HG02759 (cell line): Measurements from ENCODE around the gene CASKIN1.

ENCODE experiments used
- ATAC-seq: cut with Tn5 transposase; IDR thresholded peaks from one replicate; pipeline ENCODE4 v1.9.1; 2021; ENCODE audit warnings: mild to moderate bottlenecking, moderate library complexity; ENCODE audit not compliant: unreplicated experiment

Gene CASKIN1

DNA sequence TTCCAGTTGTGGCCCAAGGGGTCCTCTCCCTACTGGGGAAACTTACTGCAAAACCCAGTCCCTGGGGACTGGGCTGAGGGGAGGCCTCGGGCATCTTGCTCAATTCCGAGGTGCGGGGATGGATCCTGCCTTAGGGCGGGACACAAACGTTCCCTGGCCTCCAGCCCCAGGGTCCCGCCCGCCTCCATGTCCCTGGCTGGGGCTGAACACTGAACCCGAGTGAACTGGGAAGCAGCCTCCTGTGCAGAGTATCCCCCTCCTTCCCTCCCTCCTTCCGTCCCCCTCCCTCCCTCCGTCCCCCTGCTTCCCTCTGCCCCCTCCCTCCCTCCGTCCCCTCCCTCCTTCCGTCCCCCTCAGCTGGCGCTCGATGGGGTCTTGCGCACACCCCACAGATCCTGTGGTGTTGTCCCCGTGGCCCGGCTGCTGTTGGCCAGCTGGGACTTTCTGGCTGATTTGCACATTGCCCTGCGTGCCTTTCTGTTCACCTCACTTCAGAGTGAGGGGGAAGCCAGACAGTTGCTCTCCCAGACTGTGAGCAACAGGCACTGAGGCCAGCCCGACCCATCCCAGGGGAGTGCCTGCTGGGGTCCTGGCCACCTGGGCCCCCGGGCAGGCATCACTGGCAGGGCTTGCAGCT lies 35.4 kb downstream of the CASKIN1 start:
- no peak for ATAC-seq

DNA sequence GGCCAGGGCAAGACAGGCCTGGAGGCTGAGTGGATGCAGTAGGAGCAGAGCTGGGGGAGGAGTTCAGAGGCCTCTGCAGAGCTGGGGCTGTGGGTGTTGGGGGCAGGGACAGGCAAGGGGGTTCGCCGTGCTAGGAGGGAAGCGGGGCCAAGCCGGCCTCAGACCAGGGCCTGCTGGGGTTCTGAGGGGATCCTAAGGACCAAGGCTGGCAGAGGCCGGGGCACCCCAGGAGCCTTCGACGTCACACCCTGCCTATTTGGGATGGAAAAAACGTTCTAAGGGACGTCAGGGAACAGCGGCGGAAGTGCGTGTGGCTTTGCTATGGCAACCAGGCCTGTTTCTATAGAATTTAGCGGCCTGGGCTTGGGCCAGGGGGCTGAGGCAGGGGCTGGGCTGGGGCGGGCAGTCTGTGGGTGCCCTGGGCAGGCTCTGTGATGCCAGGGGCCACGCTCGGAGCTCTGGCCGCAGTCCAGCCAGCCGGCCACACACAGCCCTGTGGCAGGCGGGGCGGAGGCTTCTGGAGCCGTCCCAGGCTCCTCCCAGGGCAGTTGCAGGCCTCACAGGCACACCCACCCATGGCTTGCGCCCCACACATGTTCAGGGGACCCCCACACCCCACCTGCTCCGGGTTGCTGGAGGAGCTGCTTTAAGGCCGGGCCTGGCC lies 37.1 kb downstream of the CASKIN1 start:
- ATAC-seq, result no peak

DNA sequence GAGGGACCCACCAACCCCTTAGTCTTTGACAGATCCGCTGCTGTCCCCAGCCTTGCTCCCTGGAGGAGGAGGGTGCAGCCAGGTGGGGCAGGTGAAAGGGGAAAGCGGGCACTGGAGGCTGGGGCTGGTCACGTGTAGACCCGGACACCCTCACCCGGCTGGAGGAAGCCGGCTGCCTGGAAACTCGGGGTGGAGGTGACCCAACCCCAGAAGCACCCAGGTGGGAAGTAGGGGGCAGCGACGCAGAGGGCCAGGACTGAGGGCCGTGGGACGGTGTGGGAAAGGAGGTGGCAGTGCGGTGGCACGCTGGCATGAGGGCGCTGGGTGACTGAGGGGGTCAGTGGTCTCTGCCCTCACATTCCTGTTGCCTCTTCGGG lies 38.2 kb downstream of the CASKIN1 start:
- ATAC-seq, result no peak

DNA sequence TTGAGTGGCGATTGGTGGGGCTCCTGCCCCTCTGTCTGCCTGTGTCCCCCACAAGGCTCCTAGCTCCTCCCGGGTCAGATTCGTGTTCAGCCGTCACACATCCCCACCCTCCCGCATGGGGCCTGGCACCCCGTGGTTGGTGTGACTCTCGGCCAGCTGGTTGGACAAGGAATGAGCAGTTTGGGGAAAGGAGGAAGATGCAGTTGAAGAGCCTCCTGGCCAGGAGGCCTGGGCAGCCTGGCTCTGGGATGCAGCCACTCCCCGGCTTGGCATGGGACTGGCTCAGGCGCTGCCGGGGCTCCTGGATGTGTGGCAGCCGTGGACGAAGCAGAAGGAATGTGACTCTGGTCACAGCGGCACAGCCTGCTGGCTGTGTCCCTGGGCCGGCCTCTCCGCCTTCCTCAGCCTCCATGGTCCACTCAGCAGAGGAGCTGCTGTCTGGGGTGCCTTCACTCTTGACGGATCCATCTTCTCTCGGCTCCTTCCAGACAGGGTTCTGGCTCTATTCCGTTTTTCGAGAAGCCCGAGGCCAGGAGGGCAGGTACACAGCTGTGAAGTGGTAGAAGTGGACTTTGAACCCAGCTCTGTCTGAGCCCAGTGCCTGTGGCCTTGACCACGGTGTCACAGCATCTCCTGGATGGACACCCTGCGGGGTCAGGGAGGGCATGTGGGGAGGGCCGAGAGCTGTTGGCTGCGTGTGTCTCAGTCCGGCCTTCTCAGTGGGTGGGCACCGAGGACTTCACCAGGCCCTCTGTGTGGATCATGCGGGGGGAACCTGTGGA lies 38.7 kb downstream of the CASKIN1 start:
- ATAC-seq, result no peak

DNA sequence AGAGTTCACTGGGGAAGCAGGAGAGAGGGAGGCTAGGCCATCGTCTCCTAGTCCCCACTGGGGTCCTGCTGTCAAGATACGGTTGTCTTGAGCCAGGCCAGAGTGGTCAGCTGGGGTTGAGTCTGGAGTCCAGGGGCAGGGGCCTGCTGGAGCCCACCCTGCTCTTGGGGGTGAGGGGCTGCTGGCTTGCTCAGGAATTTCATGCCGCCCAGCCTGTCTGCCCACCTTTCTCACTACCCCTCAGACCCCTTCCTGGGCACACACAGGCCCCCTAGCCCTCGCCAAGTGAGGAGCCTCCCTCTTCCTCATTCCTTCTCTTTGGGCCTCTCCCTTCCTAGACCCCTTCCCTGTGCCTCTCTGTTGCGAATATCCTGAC lies 39.6 kb downstream of the CASKIN1 start:
- no peak for ATAC-seq

DNA sequence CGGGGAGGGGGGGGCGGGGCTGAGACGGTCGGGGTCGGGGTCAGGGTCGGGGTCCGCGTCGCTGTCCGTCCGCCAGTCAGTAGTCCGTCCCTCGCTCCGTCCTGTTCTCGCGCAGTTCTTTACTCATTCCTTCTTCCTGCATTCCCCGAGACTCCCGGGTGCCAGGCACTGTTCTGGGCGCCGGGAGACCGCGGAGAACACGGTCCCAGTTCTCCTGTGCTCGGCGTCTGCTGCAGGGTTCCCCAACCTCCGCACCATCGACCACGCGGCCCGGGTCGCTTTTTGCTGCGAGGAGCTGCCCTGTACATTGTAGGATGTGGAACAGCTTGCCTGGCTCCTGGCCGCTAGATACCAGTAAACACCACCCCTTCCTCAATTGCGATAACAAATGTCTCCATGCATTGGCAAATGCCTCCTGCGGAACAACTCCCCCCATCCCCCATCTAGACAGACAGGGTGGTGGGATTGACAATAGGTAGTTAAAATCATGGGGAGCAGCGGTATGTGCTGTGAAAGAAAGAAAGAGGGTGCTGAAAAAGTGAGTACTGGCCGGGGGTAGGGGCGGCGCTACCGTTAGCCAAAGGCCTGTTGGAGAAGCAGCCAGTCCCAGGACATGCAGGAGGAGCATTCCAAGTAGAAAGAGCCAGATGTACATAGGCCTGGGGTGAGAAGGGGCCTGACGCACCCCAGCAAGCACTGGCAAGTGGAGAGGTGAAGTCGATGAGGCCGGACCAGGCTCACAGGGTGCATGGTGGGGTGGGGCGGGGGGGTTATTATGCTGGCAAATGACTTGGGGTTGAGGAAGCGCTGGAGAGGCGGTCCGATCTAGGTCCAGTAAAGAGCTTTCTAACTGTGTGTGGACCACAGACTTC lies 40.2 kb downstream of the CASKIN1 start:
- no peak for ATAC-seq

DNA sequence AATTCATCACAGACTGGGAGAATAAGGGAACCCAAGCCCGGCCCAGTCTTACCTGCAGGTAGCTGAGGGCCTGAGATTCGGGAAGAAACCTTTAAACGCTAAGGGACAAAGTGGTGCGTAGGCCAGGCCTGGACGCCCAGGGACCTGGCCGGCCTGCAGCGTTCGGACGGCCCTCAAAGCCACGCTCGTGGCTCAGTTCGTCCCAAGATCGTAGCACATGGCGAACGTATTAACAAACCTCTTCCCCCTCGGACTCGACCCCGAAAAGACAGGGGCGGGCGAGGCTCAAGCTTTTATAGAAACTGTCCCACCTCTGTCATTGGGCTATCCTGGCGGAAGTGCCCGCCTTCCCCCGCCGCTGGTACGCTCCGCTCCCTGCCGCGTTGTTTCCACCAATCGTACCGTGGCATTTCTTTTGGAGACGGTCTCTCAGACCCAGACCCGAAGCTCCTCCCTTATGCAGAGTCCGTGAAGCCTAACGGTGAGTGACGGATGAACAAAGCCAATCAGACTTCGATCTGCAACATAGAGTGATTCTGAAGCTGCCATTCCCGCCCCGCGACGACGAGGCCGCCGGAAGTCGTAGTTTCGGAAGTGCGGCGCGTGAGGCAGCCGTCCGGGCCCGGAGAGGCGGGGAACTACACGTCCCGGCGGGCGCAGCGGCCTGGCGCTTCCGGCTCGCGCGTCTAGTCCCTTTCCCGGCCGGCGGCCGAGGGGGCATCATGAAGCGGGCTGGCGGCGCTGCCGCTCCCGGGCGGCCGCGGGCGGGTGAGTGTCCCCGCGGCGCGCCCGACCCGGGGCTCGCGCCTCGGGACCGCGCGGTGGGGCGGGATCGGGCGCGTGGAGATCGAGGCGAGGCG lies 41.1 kb downstream of the CASKIN1 start, which contains the start of gene TRAF7:
Gene TRAF7, plus strand, starts transcription at position 692 of the 860 bp plus-strand sequence. CDS start 8,139 bp downstream, outside the sequence.
- ATAC-seq, result peak; percentile 85

DNA sequence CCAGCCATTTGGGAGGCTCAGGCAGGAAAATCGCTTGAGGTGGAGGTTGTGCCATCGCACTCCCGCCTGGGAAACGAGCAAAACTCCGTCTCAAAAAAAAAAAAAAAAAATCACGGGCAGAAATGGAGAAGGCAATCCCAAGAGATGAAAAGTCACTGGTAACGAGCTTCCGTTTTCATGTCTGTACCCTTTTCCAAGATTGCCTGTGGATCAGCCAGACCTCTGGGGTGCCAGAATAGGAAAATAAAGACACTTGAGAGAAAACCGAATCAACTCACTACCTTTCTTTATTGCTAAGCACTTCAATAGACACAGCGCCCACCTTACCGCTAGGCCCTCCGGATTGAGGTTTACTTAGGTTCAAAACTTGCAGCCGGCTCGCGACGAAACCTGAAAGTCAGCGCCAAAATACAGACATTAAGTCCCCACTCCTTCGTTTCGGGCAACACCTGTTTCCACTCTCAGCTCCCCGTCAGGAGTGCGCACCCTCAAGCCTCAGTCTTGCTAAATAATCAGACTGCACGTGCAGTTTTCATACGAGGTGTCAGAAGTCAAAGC lies 41.8 kb downstream of the CASKIN1 start:
- ATAC-seq, result no peak

DNA sequence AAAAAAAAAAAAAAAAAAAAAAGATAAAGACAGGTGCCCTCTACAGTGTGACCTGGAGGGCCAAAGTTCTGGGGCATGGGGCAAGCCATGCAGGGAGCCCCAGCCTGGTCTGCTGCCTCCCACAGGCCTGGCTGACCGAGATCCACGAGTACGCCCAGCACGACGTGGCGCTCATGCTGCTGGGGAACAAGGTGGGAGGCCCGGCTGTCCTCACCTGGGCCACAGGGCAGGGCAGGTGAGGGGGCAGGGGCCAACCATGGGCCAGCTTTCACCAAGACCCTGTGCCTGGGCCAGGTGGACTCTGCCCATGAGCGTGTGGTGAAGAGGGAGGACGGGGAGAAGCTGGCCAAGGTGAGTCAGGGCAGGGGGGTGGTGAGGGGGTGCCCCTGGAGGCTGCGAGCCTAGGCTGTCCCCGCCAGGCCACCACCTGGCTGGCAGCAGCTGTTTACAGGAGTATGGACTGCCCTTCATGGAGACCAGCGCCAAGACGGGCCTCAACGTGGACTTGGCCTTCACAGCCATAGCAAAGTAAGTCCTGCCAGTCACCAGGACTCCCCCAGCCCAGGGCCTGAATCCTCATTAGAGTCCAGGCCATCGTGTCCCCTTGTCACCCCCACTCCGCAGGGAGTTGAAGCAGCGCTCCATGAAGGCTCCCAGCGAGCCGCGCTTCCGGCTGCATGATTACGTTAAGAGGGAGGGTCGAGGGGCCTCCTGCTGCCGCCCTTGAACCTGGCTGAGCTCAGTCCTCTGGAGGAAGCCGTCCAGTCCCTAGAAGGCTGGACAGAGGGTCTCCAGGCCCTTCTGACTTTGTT lies 43.5 kb downstream of the CASKIN1 start:
- ATAC-seq, result no peak

DNA sequence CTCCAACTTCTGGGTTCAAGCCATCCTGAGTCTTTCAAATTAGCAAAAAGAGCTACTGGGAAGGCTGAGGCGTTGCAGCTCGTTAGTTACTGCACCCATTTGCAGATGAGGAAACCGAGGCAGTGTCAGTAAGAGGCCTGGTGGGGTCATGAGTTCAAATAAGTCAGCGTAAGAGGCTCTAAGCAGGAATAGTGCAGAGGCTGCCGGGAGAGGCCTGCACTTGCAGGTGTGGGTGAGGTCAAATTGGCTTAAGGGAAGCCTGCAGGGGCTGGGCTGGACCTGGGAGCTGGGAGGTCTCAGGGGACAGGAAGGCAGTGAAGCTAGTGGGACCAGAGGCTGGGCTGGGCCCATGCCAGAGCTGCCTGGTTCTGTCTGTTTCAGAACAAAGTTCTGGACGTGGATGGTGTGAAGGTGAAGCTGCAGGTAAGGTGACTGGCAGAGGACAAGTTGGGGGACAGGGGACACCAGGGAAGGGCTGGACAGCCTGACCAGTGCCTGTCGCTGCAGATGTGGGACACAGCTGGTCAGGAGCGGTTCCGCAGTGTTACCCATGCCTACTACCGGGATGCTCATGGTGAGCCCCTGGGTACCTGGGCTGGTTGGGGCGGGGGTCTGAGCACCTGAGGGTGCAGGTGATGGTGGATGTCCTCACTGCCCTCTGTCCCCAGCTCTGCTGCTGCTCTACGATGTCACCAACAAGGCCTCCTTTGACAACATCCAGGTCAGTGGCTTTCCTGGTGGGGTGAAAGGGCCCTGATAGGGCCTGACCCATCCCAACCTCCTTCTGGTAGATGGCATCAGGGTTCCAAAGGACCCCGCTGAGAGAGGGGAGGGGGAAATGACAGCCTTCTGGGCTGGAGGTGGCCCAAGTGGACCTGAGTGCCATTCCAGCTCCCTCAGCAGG lies 45.0 kb downstream of the CASKIN1 start:
- ATAC-seq, result no peak

DNA sequence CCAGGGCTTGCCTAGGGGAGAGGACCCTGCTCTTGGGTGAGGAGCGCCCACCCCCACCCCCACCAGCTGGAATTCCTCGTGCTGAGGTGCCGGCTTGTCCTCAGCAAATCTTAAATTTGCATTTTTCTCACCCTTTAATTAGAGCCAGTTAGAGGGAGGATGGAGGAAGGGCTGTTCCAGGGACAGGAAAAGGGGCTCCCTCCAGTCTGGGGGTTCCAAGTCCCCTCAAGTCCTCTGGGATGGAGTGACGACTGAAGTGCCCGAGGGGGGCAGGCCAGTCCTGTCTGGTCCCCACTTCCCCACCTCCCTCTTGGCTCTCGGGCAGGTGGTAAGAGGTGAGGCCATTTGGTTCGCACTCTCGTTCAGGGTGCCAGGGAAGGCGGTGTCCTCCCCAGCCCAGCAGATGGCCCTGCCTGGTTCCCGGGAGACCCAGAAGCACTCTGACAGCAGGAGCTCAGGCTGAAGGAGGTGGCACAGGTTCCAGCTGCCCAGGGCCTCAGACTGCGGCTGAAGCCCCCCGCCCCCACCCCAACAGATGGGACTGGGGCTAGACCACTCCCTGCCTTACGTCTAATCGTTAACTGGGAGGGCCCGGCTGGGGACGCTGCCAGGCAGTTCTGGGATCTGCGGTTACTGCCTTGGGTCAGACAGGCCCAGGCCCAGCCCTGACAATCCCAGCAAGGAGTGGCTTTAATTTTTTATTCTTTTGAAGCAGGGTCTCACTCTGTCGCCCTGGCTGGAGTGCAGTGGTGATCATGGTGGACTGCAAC lies 45.8 kb downstream of the CASKIN1 start:
- ATAC-seq, result no peak

DNA sequence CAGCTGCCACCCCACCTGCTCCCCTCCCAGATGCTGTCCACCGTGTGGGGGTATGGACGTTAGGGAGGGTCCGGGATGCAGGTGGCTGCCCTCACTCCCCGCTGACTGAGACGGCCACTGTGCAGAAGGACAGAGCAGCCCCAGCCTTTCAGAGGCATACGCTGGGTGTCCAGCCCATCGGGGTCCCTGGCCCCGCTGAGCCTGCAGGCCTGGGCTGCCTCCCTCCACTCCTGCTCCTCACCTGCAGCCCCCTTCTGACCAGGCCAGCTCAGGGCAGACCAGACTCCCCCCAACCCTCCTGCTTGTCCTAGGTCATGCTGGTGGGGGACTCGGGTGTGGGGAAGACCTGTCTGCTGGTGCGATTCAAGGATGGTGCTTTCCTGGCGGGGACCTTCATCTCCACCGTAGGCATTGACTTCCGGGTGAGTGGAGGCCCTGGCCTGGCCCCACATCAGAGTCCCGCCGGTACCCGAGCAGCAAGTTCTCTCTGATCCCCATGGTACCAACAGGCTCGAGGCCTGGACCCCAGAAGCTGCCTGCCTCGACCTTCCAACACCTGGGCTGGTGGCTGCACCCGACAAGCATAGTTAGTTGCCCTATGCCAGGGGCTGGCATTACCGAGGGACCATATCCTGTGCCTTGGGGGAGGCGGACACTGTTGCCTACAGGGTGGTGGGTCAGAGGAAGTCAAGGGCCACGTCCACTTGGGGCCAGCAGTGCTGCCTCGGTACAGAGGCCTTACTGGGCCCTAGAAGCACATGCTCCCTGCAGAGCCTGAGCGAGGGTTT lies 46.6 kb downstream of the CASKIN1 start:
- ATAC-seq, result no peak

DNA sequence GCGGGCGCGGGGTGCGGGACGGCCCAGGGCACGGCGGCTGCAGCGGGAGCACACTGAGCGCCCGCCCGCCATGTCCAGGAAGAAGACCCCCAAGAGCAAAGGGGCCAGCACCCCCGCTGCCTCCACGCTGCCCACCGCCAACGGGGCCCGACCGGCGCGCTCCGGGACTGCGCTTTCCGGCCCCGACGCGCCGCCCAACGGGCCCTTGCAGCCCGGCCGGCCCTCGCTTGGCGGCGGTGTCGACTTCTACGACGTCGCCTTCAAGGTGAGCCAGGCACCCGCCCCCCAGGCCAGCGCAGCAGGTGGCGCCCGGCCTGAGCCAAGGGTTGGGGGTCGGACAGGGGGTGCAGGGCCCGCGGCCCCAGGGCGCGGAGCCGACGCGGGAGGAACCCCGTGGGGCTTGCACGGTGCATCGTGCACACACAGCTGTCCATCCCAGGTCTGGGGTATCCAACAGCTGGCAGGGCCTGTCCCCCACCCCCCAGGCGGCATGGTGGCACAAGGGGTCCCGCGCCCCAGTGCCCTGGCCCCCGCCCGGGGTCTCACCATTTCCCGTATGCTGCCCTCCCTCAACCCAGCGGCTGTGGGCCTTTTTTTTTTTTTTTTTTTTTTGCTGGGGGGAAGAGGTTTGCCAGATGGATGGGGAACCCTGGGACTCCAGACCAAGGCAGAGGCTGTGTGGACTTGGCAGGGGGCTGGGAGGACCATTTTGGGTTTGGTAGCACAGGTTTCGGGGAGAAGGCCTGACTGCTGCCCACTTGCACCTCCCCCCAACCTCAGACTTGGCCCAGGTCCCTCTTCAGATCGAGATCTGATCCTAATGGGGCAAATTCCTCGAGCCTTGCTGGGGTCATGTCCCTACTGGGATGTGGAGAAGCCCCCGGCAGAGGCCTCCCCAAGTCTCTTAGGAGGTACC lies 47.4 kb downstream of the CASKIN1 start:
- ATAC-seq, result no peak

DNA sequence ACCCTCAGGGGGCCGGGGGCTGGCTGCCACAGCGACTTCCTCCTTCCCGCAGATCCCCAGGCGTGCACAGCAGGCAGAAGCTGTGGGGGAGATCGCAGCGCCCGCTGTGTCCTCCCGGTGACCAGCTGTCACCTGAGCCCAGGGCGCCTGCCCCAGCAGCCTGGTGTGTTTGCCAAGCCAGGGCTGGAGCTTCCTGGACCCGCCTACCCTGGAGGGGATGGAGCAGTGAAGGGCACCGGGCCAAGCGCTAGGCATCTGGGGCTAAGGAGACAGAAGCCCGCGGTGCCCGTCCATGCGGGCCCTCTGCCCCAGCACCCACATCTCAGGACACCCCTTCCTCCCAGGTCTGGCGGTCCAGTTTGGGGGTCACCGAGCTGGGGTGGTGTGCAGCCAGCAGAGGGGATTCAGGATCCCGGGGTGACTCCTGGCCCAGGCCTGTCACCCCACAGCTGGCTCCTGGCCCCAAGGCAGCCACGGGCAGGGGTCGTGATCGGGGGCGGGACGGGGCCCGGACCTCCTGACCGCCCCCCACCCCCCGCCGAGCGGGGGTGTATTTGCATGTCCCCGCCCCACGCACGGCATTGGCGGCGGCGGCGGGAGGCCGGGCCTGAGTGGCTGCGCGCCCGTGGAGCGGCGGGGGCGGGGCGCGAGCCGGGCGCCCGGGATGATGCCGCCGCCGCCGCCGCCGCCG lies 48.3 kb downstream of the CASKIN1 start, which contains the start of gene RAB26:
Gene RAB26, plus strand, starts transcription at position 645 of the 691 bp plus-strand sequence. CDS start 159 bp downstream, outside the sequence.
- peak; percentile 41 for ATAC-seq

DNA sequence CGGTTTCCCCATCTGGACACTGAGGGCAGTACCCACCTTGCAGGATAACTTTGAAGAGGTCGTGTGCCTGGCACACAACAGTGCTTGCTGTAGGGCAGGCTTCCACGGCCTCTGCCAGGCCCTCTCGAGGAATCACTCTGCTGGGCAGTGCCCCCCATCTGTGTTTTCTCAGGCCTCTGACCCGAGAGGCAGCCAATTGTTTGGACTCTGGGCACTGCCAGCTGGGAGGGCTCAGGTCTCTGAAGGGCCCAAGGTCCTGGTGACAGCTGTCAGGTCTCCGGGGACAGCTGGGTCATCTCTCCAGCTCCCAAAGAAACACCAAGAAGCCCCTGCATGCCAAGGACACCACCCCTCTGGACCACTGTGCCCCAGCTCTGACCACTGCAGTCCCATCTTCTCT lies 49.0 kb downstream of the CASKIN1 start:
- ATAC-seq, result no peak
